Calu3 (cell line): ENCODE measurements around the gene TTC23. TPM values are rescaled to one million over a fixed set of nuclear protein-coding genes. Genes with fewer than 3 reads are reported as not detected.

Experiments used
- BruUV-seq: library from RNA; stranded (reverse); fragments of 400-500 nt; replicated peaks from 2 replicates; lab custom pipeline; 2021; lab: Mats Ljungman, UMichigan
- CTCF ChIA-PET: fragments of 300-600 bp; sonication (Branson Sonifier 250); formaldehyde crosslinking; loops from one replicate; lab custom pipeline; 2022; ENCODE audit warnings: antibody characterized with exemption; lab: Charles Lee
- DNase-seq: peaks from one replicate; pipeline ENCODE4 v3.0.0; 2022
- H3K27ac Mint-ChIP-seq: one replicate; pipeline ENCODE4 v1.8.0; 2022; ENCODE audit warnings: mixed read lengths; ENCODE audit not compliant: unreplicated experiment
- H3K27me3 Mint-ChIP-seq: one replicate; pipeline ENCODE4 v1.8.0; 2022; ENCODE audit warnings: mixed read lengths; ENCODE audit not compliant: unreplicated experiment
- H3K36me3 Mint-ChIP-seq: one replicate; pipeline ENCODE4 v1.8.0; 2022; ENCODE audit warnings: mild to moderate bottlenecking, moderate library complexity, mixed read lengths; ENCODE audit not compliant: insufficient read depth, unreplicated experiment
- H3K4me1 Mint-ChIP-seq: one replicate; pipeline ENCODE4 v1.8.0; 2022; ENCODE audit warnings: mild to moderate bottlenecking, low read depth, mixed read lengths; ENCODE audit not compliant: unreplicated experiment
- H3K4me3 Mint-ChIP-seq: one replicate; pipeline ENCODE4 v1.8.0; 2022; ENCODE audit warnings: mild to moderate bottlenecking, low read depth, moderate library complexity, mixed read lengths; ENCODE audit not compliant: unreplicated experiment
- H3K9me3 Mint-ChIP-seq: one replicate; pipeline ENCODE4 v1.8.0; 2022; ENCODE audit warnings: low read depth, mixed read lengths; ENCODE audit not compliant: unreplicated experiment
- intact Hi-C: fragments of 100-400 bp; cut with micrococcal nuclease; formaldehyde crosslinking; loops from one replicate; pipeline ENCODE4 v1.10.0; 2022; ENCODE audit not compliant: unreplicated experiment
- total RNA-seq: library from RNA; stranded (reverse); gene quantifications from 2 replicates; pipeline ENCODE4 v1.2.3, GENCODE V29; 2022
- TF ChIP-seq, protein P1 (sequence below): fragments of 200-600 bp; IDR thresholded peaks from one replicate; pipeline ENCODE4 v1.8.0; 2022; ENCODE audit warnings: antibody characterized with exemption; ENCODE audit not compliant: unreplicated experiment

The TTC23 gene
- total RNA-seq, 1 experiment from 2014 or later = 18.9 TPM

DNA sequence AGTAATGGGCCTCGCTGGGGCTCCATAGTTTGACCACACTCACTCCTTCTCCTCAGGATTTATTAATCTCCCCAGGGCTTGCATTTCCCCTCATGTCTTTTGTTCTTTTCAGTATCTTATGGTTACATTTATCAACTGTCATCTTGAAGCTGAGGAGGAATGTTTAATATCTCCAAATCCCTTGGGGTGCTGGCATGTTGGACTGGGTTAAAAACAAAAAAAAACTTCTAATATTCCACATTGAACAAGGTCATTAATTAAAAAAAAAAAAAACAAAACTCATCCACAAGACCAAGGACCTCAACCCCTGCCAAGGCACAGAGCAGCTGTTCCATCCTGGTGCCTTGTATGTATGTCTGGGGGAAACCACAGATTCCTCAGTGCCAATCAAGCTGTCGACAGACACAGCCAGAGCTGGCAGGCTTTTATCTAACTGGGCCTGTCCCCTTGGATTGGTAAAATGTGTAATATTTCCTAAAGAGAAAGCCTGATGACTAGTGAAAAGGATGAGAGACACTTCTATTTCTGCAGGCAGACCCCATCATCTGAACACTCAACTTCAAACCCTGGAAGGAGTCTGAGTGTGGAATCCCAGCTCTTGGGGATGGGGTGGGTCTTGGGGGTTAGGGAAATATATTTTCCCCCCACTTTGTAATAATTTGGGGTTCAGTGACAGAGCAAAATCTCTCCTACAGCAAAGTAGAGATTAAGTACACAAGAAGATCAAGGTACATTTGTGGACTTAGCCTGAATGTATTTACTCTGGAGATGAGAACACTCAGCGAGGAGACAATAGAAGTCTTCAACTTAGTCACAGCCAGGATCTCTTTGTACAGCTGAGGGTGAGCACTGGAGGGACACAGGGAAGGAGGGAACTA lies 69.1 kb downstream of the TTC23 start:
- intact Hi-C loops = no loop called here
- TF ChIP-seq, protein P1, sequence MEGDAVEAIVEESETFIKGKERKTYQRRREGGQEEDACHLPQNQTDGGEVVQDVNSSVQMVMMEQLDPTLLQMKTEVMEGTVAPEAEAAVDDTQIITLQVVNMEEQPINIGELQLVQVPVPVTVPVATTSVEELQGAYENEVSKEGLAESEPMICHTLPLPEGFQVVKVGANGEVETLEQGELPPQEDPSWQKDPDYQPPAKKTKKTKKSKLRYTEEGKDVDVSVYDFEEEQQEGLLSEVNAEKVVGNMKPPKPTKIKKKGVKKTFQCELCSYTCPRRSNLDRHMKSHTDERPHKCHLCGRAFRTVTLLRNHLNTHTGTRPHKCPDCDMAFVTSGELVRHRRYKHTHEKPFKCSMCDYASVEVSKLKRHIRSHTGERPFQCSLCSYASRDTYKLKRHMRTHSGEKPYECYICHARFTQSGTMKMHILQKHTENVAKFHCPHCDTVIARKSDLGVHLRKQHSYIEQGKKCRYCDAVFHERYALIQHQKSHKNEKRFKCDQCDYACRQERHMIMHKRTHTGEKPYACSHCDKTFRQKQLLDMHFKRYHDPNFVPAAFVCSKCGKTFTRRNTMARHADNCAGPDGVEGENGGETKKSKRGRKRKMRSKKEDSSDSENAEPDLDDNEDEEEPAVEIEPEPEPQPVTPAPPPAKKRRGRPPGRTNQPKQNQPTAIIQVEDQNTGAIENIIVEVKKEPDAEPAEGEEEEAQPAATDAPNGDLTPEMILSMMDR = no peak
- H3K9me3 Mint-ChIP-seq = no peaks in the 10 kb centered on the region
- H3K4me3 Mint-ChIP-seq = no peak overlapping the region
- no peaks in the 10 kb centered on the region for H3K4me1 Mint-ChIP-seq
- H3K27ac Mint-ChIP-seq = no peak overlapping the region
- BruUV-seq = no TSS peak
- no peaks in the 10 kb centered on the region for H3K27me3 Mint-ChIP-seq
- no peaks in the 10 kb centered on the region for H3K36me3 Mint-ChIP-seq
- DNase-seq = no peak
- CTCF ChIA-PET = no interaction called here

DNA sequence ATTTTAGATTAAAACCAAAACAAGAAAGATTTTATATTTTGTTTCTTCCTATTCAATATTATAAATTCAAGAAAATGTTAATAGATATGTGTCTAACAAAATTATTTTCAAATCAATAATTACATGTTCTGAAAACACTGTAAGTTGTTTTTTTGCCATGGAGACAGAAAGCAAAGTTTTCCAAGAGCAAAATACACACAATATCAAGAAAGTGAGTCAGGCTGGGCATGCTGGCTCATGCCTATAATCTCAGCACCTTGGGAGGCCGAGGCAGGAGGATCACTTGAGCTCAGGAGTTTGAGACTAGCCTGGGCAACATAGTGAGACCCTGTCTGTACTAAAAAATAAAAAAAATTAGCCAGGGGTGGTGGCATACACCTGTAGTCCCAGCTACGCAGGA lies 71.7 kb downstream of the TTC23 start:
- no peak for DNase-seq
- intact Hi-C loops = no loop called here
- H3K27me3 Mint-ChIP-seq = no peaks in the 10 kb centered on the region
- CTCF ChIA-PET = no interaction called here
- H3K27ac Mint-ChIP-seq = no peak overlapping the region
- no peak overlapping the region for H3K4me3 Mint-ChIP-seq
- no peaks in the 10 kb centered on the region for H3K9me3 Mint-ChIP-seq
- H3K36me3 Mint-ChIP-seq = no peaks in the 10 kb centered on the region
- TF ChIP-seq, protein P1 = no peak
- no peaks in the 10 kb centered on the region for H3K4me1 Mint-ChIP-seq
- no TSS peak for BruUV-seq

- H3K4me1 Mint-ChIP-seq = no peaks in the 10 kb centered on the region
- H3K36me3 Mint-ChIP-seq = no peaks in the 10 kb centered on the region
- no TSS peak for BruUV-seq
- H3K4me3 Mint-ChIP-seq = no peak overlapping the region
- CTCF ChIA-PET = no interaction called here
- H3K9me3 Mint-ChIP-seq = no peaks in the 10 kb centered on the region
- no peak for DNase-seq
- TF ChIP-seq, protein P1 = no peak
- no peak overlapping the region for H3K27ac Mint-ChIP-seq
- no peaks in the 10 kb centered on the region for H3K27me3 Mint-ChIP-seq
- intact Hi-C loops = no loop called here
Observed at GRCh38 chr15:99176757-99177156, 72.6 kb downstream of the TTC23 start.

DNA sequence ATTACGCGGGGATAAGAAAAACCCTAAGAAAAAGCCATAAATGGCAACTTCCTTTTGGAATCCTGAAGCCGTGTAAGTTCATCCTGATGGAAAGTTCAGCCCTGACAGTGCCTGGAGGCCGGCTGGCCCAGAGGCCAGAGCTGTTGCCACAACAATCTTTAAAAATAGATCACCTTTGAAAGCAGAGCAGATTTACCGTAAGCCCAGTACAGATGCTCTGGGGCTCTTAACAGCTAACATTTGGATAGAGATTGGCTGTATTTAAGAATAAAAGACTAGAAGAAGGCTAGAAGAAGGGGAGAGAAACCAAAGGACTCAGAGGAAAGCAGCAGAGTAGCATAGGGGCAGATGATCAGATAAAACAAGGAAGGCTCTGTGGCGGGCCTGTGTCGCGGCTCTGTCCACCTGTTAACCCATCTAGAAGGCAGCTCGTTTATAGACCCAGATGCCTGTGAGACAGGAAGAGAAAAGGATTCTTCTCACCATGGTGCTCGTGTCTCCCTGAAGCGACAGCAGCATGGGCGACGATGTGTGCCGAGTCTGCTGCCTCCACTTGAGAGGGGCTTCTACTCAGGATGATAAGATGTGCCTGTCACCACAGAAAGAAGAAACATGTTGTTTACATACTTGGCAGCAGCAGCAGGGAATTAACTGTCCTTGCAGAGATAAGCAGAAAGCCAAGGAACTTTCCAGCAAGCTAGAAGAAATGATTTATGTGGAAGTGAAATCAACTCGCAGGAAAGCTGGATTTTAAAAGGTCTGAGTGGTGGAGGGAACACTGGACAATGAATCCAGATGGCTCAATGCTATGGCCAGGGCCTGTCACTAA lies 74.6 kb downstream of the TTC23 start:
- no TSS peak for BruUV-seq
- TF ChIP-seq, protein P1 = no peak
- CTCF ChIA-PET = no interaction called here
- H3K4me3 Mint-ChIP-seq = no peak overlapping the region
- H3K4me1 Mint-ChIP-seq = no peaks in the 10 kb centered on the region
- no peaks in the 10 kb centered on the region for H3K36me3 Mint-ChIP-seq
- no peak for DNase-seq
- H3K9me3 Mint-ChIP-seq = no peaks in the 10 kb centered on the region
- intact Hi-C loops = no loop called here
- H3K27me3 Mint-ChIP-seq = no peaks in the 10 kb centered on the region
- no peak overlapping the region for H3K27ac Mint-ChIP-seq
